AG09309 (cell line): ENCODE data around the gene PPP3R2.

Experiments used
- DNase-seq: peaks from one replicate; pipeline ENCODE4 v3.0.0-alpha.2; 2010; ENCODE audit warnings: low read depth
- H3K4me3 ChIP-seq: 2 replicates; pipeline ENCODE4 v1.5.1; 2011; ENCODE audit warnings: mild to moderate bottlenecking, low read depth, low read length, moderate library complexity; ENCODE audit not compliant: control insufficient read depth
- CTCF ChIP-seq: IDR thresholded peaks from 2 replicates; pipeline ENCODE4 v1.5.1; 2011; ENCODE audit warnings: mild to moderate bottlenecking, low read depth, low read length, inconsistent platforms; ENCODE audit not compliant: insufficient read depth, control insufficient read depth; ENCODE audit errors: missing control alignments

Gene PPP3R2

GRCh38 chr9:101543098-101543735 lies 51.6 kb downstream of the PPP3R2 start:
- DNase-seq, result no peak
- no peak for TF ChIP-seq CTCF
- no peak overlapping the region for H3K4me3 ChIP-seq
